ENCODE measurements around the gene SPTB. TPM values are rescaled to one million over a fixed set of nuclear protein-coding genes. Genes with fewer than 3 reads are reported as not detected.
A peak's percentile ranks its signal among the peaks of the same experiment; 100 is the strongest.

SPTB gene
- total and polyA plus RNA-seq, 9 of the 15 experiments (the other 6 are each of a cell fraction or from before 2014, with no cell fraction given): 0.21 to 45.9 (median 11.7) TPM

- no peak for TF ChIP-seq ZNF253 (CRISPR knock-in tag; conservative IDR thresholded peaks at IDR 0.05)
- no peak for TF ChIP-seq ZKSCAN1 (IDR thresholded peaks at IDR 0.05; ENCODE audit: low read depth, low read length)
- no peak for TF ChIP-seq ZHX1 (conservative IDR thresholded peaks at IDR 0.05; ENCODE audit: low read length)
- TF ChIP-seq SMARCA4 (IDR thresholded peaks at IDR 0.05): peak; percentile 81; the same call in 1 of the 2 replicates
- TF ChIP-seq JUNB (CRISPR knock-in tag; conservative IDR thresholded peaks at IDR 0.05): no peak
- TF ChIP-seq POLR3A (IDR thresholded peaks at IDR 0.05; ENCODE audit: borderline replicate concordance, extremely low read depth, insufficient read depth, insufficient read length): no peak
- TF ChIP-seq FOSL1 (tag; conservative IDR thresholded peaks at IDR 0.05): 0 out of 2 replicates have a peak, but pooled peaks have one; percentile 26
- no peak for TF ChIP-seq FOXK1 (CRISPR knock-in tag; IDR thresholded peaks at IDR 0.05; ENCODE audit: borderline replicate concordance)
- TF ChIP-seq ZNF174 (CRISPR knock-in tag; IDR thresholded peaks at IDR 0.05): no peak
- no peak for TF ChIP-seq HSF4 (CRISPR knock-in tag; IDR thresholded peaks at IDR 0.05; ENCODE audit: borderline replicate concordance)
- TF ChIP-seq ELK3 (CRISPR knock-in tag; IDR thresholded peaks at IDR 0.05): no peak
- TF ChIP-seq ZNF589 (CRISPR knock-in tag; IDR thresholded peaks at IDR 0.05; ENCODE audit: low read depth): no peak
- TF ChIP-seq ZNF277 (CRISPR knock-in tag; IDR thresholded peaks at IDR 0.05; ENCODE audit: borderline replicate concordance): no peak
- TF ChIP-seq FUS (optimal IDR thresholded peaks at IDR 0.05; ENCODE audit: low read depth, low read length): no peak
- TF ChIP-seq ZNF830 (CRISPR knock-in tag; IDR thresholded peaks at IDR 0.05): no peak
- TF ChIP-seq ZZZ3 (IDR thresholded peaks at IDR 0.05): no peak
- TF ChIP-seq, protein P1, sequence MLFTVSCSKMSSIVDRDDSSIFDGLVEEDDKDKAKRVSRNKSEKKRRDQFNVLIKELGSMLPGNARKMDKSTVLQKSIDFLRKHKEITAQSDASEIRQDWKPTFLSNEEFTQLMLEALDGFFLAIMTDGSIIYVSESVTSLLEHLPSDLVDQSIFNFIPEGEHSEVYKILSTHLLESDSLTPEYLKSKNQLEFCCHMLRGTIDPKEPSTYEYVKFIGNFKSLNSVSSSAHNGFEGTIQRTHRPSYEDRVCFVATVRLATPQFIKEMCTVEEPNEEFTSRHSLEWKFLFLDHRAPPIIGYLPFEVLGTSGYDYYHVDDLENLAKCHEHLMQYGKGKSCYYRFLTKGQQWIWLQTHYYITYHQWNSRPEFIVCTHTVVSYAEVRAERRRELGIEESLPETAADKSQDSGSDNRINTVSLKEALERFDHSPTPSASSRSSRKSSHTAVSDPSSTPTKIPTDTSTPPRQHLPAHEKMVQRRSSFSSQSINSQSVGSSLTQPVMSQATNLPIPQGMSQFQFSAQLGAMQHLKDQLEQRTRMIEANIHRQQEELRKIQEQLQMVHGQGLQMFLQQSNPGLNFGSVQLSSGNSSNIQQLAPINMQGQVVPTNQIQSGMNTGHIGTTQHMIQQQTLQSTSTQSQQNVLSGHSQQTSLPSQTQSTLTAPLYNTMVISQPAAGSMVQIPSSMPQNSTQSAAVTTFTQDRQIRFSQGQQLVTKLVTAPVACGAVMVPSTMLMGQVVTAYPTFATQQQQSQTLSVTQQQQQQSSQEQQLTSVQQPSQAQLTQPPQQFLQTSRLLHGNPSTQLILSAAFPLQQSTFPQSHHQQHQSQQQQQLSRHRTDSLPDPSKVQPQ (CRISPR knock-in tag; IDR thresholded peaks at IDR 0.05; ENCODE audit: borderline replicate concordance): no peak
- TF ChIP-seq HNRNPUL1 (IDR thresholded peaks at IDR 0.05; ENCODE audit: low read length): no peak
- no peak for TF ChIP-seq XRCC5 (IDR thresholded peaks at IDR 0.05; ENCODE audit: low read depth, low read length)
- TF ChIP-seq SIRT6 (IDR thresholded peaks at IDR 0.05; ENCODE audit: low read depth, low read length): no peak
Measured at GRCh38 chr14:64841772-64842750, 37.6 kb downstream of the SPTB start (continued).

Measured in K562 (cell line).